ENCODE results near the gene SELPLG.

- no peak for TF ChIP-seq CTCF (IDR thresholded peaks at IDR 0.05)
- no peak for TF ChIP-seq EZH2 (IDR thresholded peaks at IDR 0.05; ENCODE audit: borderline replicate concordance, insufficient read depth, low read depth, low read length, poor library complexity, severe bottlenecking)
Measured at GRCh38 chr12:108670066-108670631, 36.5 kb upstream of the SELPLG start.
